HG03565 (cell line): ENCODE data around the gene NDRG2.

Experiments used
- ATAC-seq: cut with Tn5 transposase; IDR thresholded peaks from one replicate; pipeline ENCODE4 v1.9.1; 2021; ENCODE audit warnings: mild to moderate bottlenecking, moderate library complexity; ENCODE audit not compliant: unreplicated experiment

The NDRG2 gene

GRCh38 chr14:21037156-21037555 is 12.3 kb upstream of the NDRG2 start:
- no peak for ATAC-seq

- no peak for ATAC-seq
Observed at GRCh38 chr14:21036751-21037150, 11.9 kb upstream of the NDRG2 start.

- ATAC-seq: no peak
Observed at GRCh38 chr14:21034707-21035106, 9.8 kb upstream of the NDRG2 start, which contains the start of gene RNASE13. Gene RNASE13 (minus strand): TSS chr14:21034807. CDS start chr14:21034288, 519 bp downstream.

GRCh38 chr14:21033133-21033698 is 8.4 kb upstream of the NDRG2 start:
- ATAC-seq: no peak

GRCh38 chr14:21032326-21033132 is 7.7 kb upstream of the NDRG2 start:
- ATAC-seq: no peak

GRCh38 chr14:21030531-21030930 is 5.7 kb upstream of the NDRG2 start:
- ATAC-seq: no peak

GRCh38 chr14:21029917-21030316 is 5.1 kb upstream of the NDRG2 start, which contains the start of gene TPPP2:
Gene TPPP2 (plus strand): TSS chr14:21030217. CDS start chr14:21030582, 365 bp downstream.
- no peak for ATAC-seq

- no peak for ATAC-seq
Observed at GRCh38 chr14:21026988-21027315, 2.1 kb upstream of the NDRG2 start.

GRCh38 chr14:21026274-21026987 is 1.6 kb upstream of the NDRG2 start:
- no peak for ATAC-seq

GRCh38 chr14:21025371-21026273 is 761 bp upstream of the NDRG2 start:
- ATAC-seq: no peak

- no peak for ATAC-seq
Observed at GRCh38 chr14:21023817-21024584, 860 bp downstream of the NDRG2 start.

- ATAC-seq: no peak
Observed at GRCh38 chr14:21023174-21023573, 1.7 kb downstream of the NDRG2 start.

GRCh38 chr14:21022686-21023085 is 2.2 kb downstream of the NDRG2 start:
- no peak for ATAC-seq

- ATAC-seq: no peak
Observed at GRCh38 chr14:21020977-21021545, 3.8 kb downstream of the NDRG2 start.

- ATAC-seq: no peak
Observed at GRCh38 chr14:21019366-21019765, 5.5 kb downstream of the NDRG2 start.

GRCh38 chr14:21018781-21019180 is 6.1 kb downstream of the NDRG2 start:
- ATAC-seq: no peak

- ATAC-seq: no peak
Observed at GRCh38 chr14:21018286-21018685, 6.6 kb downstream of the NDRG2 start.

GRCh38 chr14:21017528-21018245 is 7.2 kb downstream of the NDRG2 start:
- no peak for ATAC-seq
